Skeletal muscle tissue (tissue), 4 donors: ENCODE measurements around the gene CDH23. TPM values are rescaled to one million over a fixed set of nuclear protein-coding genes. Genes with fewer than 3 reads are reported as not detected.
A peak's percentile ranks its signal among the peaks of the same experiment; 100 is the strongest.

ENCODE experiments used
- H3K27ac ChIP-seq: one replicate; pipeline ENCODE4 v1.7.0; 2013; ENCODE audit warnings: mild to moderate bottlenecking, low read depth, low read length, inconsistent platforms
- H3K27me3 ChIP-seq, 3 donors: one replicate each; pipeline ENCODE4 v1.7.0; 2013; ENCODE audit warnings: low read length in 3 of 3; ENCODE audit not compliant: control insufficient read depth in 3 of 3, insufficient read depth in 3 of 3
- H3K36me3 ChIP-seq, 3 donors: one replicate each; pipeline ENCODE4 v1.7.0; 2013; ENCODE audit warnings: low read length in 3 of 3; ENCODE audit not compliant: control insufficient read depth in 3 of 3, insufficient read depth in 3 of 3
- H3K4me1 ChIP-seq, 3 donors: one replicate each; pipeline ENCODE4 v1.7.0; 2013; ENCODE audit warnings: low read length in 3 of 3, mild to moderate bottlenecking in 3 of 3; ENCODE audit not compliant: control insufficient read depth in 3 of 3, insufficient read depth in 3 of 3
- H3K4me3 ChIP-seq, 3 donors: one replicate each; pipeline ENCODE4 v1.7.0; 2013; ENCODE audit warnings: low read length in 3 of 3
- H3K9ac ChIP-seq, 3 donors: one replicate each; pipeline ENCODE4 v1.7.0; 2013; ENCODE audit warnings: low read length in 3 of 3, mild to moderate bottlenecking in 3 of 3, moderate library complexity in 2 of 3, low read depth in 1 of 3
- H3K9me3 ChIP-seq, 3 donors: one replicate each; pipeline ENCODE4 v1.7.0; 2013; ENCODE audit warnings: low read length in 3 of 3; ENCODE audit not compliant: control insufficient read depth in 3 of 3
- total RNA-seq: library from RNA; depleted of rRNA; stranded (reverse); fragments of >200 nt; gene quantifications from one replicate; pipeline ENCODE4 v1.2.3, GENCODE V29; 2014
- donor health status: Osteomylitis.

The CDH23 gene
- total RNA-seq, 1 donor from 2014 or later = 3.7 TPM

- no peak overlapping the region for H3K4me3 ChIP-seq
- H3K27me3 ChIP-seq = no peaks in the 10 kb centered on the region
- H3K27ac ChIP-seq = peak overlapping the region; percentile 16
- H3K4me1 ChIP-seq = peaks cover 71 to 77% (median 77%) of the 10 kb centered on the region in 3 donors
- H3K9me3 ChIP-seq = no peaks in the 10 kb centered on the region
- H3K36me3 ChIP-seq = no peaks in the 10 kb centered on the region
- no peak overlapping the region for H3K9ac ChIP-seq
Measured at GRCh38 chr10:71844084-71844483, 447.4 kb downstream of the CDH23 start.

GRCh38 chr10:71844695-71845094 is 448.0 kb downstream of the CDH23 start:
- Histone ChIP-seq H3K4me3 (no peak overlapping the region), H3K36me3 (no peaks in the 10 kb centered on the region), H3K9me3 (no peaks in the 10 kb centered on the region), H3K9ac (no peak overlapping the region), H3K4me1 (peaks cover 72 to 81% (median 74%) of the 10 kb centered on the region in 3 donors), H3K27me3 (no peaks in the 10 kb centered on the region), H3K27ac (peak overlapping the region; percentile 16)

GRCh38 chr10:71845410-71846405 is 449.0 kb downstream of the CDH23 start:
- Histone ChIP-seq H3K4me3 (peak overlapping the region in 2 of 3 donors; percentile 4 to 22), H3K9ac (peak overlapping the region in 2 of 3 donors; percentile 16 to 50), H3K27ac (peak overlapping the region; percentile 49)

GRCh38 chr10:71846816-71847215 is 450.1 kb downstream of the CDH23 start:
- peaks cover 57 to 62% (median 62%) of the 10 kb centered on the region in 3 donors for H3K4me1 ChIP-seq

More at GRCh38 chr10:71845410-71846405, 449.0 kb downstream of the CDH23 start:
- H3K4me1 ChIP-seq = peaks cover 62 to 71% (median 66%) of the 10 kb centered on the region in 3 donors
- H3K36me3 ChIP-seq = no peaks in the 10 kb centered on the region
- no peaks in the 10 kb centered on the region for H3K27me3 ChIP-seq
- H3K9me3 ChIP-seq = no peaks in the 10 kb centered on the region

GRCh38 chr10:71847418-71847817 is 450.7 kb downstream of the CDH23 start:
- peak overlapping the region; percentile 99 for H3K27ac ChIP-seq
- H3K27me3 ChIP-seq = no peaks in the 10 kb centered on the region
- H3K4me1 ChIP-seq = peaks cover 54 to 64% (median 61%) of the 10 kb centered on the region in 3 donors
- H3K9me3 ChIP-seq = no peaks in the 10 kb centered on the region
- H3K9ac ChIP-seq = peak overlapping the region in 1 of 3 donors; percentile 34
- no peak overlapping the region for H3K4me3 ChIP-seq
- H3K36me3 ChIP-seq = no peaks in the 10 kb centered on the region

More at GRCh38 chr10:71846816-71847215, 450.1 kb downstream of the CDH23 start:
- Histone ChIP-seq H3K4me3 (no peak overlapping the region), H3K9ac (peak overlapping the region in 1 of 3 donors; percentile 11), H3K36me3 (no peaks in the 10 kb centered on the region), H3K27me3 (no peaks in the 10 kb centered on the region), H3K27ac (peak overlapping the region; percentile 9), H3K9me3 (no peaks in the 10 kb centered on the region)

GRCh38 chr10:71848325-71849275 is 451.9 kb downstream of the CDH23 start:
- Histone ChIP-seq H3K36me3 (no peaks in the 10 kb centered on the region), H3K4me1 (peaks cover 43 to 54% (median 49%) of the 10 kb centered on the region in 3 donors), H3K9ac (peak overlapping the region; percentile 26 to 69 (median 34)), H3K4me3 (peak overlapping the region; percentile 46 to 98 (median 96)), H3K9me3 (no peaks in the 10 kb centered on the region), H3K27ac (peak overlapping the region; percentile 99), H3K27me3 (no peaks in the 10 kb centered on the region)

- no peaks in the 10 kb centered on the region for H3K27me3 ChIP-seq
- H3K27ac ChIP-seq = peak overlapping the region; percentile 99
- H3K9ac ChIP-seq = peak overlapping the region; percentile 8 to 97 (median 43)
- peaks cover 38 to 46% (median 42%) of the 10 kb centered on the region in 3 donors for H3K4me1 ChIP-seq
- H3K4me3 ChIP-seq = peak overlapping the region; percentile 96 to 99 (median 98)
- no peaks in the 10 kb centered on the region for H3K9me3 ChIP-seq
- no peaks in the 10 kb centered on the region for H3K36me3 ChIP-seq
Measured at GRCh38 chr10:71849461-71849908, 452.8 kb downstream of the CDH23 start.

GRCh38 chr10:71850021-71850742 is 453.5 kb downstream of the CDH23 start:
- Histone ChIP-seq H3K9ac (peak overlapping the region; percentile 93 to 100 (median 97)), H3K4me3 (peak overlapping the region; percentile 96 to 99 (median 98)), H3K9me3 (no peaks in the 10 kb centered on the region), H3K36me3 (no peaks in the 10 kb centered on the region), H3K27ac (peak overlapping the region; percentile 99), H3K4me1 (peaks cover 36 to 46% (median 41%) of the 10 kb centered on the region in 3 donors), H3K27me3 (no peaks in the 10 kb centered on the region)
